Stimulated activated CD4-positive, alpha-beta T cell treated with anti-CD3 and anti-CD28 coated beads, Interleukin-1b, Interleukin-23, amount 100 ng/mL, for 48 hours (primary cell): ENCODE results near the gene MDK.
"Not testable (repeated sequence)": the region's sequence is repeated elsewhere in the genome, so short reads cannot be mapped to it uniquely, and the experiment has no call there.

Experiments used
- DNase-seq: peaks from one replicate; pipeline ENCODE4 v3.0.0-alpha.2; 2020

Gene MDK

DNA sequence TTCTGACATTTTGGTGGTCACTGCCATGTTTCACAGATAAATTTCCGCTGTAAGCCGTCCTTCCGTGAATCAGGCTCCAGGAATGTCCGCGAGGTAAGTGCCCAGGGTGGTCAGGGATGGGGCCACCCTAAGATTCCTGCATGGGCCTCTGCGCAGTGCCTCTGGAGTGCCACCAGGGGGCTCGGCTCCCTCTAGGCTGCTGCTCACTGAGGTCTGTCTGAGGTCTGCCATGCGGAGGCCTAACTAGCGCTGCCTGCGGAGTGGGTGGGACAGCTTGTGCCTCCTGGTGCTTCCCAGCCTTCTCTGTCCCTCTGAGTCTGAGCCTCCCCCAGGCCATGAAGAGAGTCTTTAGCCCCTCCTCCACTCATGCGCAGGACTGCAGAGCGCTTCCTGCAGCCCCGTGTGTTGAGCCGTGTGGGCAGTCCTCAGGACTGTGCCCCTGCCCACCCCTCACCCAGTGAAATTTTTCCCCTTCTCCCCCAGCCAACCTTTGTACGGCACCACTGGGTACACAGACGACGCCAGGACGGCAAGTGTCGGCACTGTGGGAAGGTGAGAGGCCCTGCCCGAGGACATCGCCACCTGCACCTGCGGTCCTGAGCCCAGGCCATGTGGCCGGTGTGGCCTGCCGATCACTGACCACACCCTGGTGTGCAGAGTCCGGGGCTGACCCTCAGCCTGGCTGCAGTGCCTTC is 11.9 kb upstream of the MDK start:
- DNase-seq, result peak; percentile 64

DNA sequence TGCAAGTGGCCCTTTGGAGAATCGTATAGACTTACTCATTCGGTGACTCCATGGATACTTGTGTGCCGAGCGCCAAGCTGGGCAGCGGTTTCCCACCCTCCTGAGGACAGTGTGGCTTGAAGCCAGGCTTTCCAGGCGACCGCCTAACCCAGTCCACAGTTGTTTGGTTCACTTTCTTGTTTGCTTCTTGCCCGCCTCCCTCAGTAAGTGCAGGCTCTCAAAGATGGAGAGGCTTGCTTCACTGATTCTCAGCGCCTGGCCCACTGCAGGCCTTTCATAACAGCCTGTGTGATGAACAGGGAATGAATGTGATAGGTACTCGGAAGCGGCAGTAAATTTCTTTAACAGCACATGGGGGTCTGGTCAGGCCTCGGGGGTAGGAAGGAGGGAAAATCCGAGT is 11.2 kb upstream of the MDK start:
- no peak for DNase-seq

DNA sequence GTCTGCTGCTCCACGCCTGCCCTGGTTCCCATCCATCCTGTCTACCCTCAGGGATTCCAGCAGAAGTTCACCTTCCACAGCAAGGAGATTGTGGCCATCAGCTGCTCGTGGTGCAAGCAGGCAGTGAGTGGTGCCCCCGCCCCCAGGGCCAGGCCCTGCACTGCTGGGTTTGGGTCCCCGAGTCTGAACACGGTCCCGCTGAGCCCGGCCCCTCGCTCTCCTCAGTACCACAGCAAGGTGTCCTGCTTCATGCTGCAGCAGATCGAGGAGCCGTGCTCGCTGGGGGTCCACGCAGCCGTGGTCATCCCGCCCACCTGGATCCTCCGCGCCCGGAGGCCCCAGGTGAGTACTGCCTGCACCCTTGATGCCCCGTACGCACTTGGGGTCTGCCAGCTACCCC is 10.2 kb upstream of the MDK start:
- DNase-seq, result not testable (repeated sequence)

DNA sequence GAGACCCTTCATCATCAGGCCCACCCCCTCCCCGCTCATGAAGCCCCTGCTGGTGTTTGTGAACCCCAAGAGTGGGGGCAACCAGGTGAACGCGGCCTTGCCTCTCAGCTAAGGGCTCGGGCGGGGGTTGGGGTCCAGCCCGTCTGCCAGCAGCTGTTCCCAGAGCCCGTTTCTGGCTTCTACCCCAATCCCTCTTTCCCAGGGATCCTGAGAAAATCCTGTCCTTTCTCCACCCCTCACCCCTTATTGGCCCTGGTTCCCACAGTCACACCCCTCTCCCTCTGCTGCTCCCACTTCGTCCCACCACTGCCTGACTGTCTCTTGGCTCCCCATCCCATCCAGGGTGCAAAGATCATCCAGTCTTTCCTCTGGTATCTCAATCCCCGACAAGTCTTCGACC is 9.4 kb upstream of the MDK start:
- DNase-seq, result no peak

DNA sequence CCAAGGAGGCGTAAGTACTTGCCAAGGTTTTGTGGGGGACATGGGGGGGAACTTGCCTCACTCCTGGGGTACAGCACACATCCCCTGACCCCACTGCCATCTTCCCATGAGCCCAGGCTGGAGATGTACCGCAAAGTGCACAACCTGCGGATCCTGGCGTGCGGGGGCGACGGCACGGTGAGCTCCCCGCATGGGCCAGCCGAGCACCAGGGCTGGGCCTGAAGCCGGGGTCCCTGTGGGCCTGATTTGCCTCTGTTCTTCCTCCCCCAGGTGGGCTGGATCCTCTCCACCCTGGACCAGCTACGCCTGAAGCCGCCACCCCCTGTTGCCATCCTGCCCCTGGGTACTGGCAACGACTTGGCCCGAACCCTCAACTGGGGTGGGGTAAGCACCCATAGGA is 9.0 kb upstream of the MDK start:
- not testable (repeated sequence) for DNase-seq

DNA sequence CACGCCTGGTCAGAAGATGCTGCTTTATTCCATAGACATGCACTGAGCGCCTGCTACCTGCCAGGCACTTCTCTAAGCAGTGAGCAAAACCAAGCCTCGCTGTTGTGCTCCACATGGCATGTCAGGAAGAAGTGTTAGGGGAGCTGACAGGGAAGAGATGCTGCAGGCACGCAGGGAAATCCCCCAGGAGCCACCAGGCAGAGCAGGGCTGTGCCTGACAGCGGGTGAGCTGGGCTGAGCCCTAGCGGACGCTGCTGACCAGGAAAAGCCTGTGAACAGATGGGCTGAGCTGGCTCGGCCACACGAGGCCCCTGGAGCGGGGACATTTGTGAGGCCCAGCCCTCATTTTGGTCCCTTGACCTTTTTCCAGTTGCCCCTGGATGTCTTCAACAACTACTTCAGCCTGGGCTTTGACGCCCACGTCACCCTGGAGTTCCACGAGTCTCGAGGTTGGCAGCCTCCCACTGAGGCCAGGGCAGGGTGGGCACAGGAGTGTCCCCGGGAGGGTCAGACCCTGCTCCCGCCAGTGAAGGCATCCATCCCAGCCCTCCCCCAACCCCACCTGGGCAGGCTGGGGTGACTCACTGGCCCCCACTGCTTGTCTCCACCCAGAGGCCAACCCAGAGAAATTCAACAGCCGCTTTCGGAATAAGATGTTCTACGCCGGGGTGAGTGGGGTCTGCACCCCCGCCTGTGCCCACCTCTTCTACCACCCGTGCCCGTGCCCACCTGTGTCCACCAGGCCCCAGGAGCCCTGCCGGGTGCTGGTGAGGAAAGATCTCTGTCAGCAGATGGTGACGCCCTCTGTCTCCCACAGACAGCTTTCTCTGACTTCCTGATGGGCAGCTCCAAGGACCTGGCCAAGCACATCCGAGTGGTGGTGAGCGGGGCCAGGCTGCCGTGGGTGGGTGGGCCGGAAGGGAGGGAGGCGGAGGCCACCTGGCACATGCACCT is 7.4 kb upstream of the MDK start:
- DNase-seq, result no peak

DNA sequence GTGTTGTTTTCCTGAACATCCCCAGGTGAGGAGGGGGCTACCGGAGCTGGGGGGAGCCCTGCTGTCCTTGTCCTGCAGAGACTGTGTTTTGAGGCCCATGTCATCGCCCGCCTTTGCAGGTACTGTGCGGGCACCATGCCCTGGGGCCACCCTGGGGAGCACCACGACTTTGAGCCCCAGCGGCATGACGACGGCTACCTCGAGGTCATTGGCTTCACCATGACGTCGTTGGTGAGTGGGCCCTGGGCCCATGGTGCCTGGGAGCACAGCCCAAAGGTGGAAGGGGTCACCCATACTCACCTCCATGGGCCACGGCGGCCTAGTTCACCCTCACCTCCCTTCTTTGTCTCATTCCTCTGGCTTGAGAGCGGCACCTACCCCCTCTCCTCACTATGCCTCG is 6.7 kb upstream of the MDK start:
- DNase-seq, result no peak

DNA sequence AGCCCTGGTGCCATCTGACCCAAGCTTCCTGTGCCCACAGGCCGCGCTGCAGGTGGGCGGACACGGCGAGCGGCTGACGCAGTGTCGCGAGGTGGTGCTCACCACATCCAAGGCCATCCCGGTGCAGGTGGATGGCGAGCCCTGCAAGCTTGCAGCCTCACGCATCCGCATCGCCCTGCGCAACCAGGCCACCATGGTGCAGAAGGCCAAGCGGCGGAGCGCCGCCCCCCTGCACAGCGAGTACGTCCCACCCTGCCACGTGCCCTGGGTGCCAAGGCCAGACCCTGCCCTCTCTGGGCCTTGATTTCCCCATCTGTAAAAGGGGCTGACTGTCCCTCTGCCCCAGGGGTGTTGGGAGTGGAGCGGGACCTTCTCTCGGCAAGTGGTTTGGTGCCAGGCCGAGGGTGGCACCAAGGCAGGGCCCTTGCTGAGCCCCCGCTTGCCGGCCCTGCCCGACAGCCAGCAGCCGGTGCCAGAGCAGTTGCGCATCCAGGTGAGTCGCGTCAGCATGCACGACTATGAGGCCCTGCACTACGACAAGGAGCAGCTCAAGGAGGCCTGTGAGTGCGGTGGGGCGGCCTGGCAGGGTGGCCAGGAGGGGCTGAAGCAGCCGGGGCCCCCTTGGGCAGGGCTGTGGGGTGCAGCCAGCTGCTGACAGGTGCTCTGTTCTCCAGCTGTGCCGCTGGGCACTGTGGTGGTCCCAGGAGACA is 5.9 kb upstream of the MDK start:
- DNase-seq, result no peak

DNA sequence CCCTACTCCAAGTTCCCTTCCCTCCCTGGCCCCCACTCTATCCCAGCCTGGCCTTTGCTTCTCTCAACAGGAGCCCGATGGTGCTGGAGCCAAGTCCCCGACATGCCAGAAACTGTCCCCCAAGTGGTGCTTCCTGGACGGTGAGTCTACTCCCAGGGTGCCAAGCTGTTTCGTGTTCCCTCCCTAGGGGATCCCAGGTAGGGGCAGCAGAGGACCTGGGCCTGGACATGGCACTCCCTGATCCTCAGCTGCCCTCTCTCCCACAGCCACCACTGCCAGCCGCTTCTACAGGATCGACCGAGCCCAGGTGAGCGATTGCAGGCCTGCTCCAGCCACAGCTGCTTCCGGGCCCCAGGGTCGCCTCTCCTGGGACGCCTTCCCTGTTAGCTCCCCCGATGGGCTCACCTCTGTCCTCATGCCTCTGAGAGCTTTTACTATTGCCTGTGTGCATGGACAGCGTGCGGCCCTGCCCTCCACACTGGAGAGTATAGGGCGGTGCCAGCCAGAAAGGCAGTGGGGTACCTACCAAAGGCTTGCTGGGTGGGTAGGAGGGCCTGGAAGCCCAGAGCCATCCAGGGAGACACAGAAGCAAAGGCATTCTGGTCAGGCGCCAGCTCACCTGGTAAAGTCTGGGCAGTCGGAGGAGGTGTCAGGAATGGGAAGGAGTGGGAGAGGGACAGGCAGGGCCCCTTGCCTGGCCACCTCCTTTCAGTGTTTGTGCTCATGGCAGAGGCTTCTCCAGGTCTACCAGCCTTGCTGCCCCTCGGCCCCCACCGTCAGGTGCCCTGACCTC is 5.0 kb upstream of the MDK start:
- DNase-seq, result no peak

DNA sequence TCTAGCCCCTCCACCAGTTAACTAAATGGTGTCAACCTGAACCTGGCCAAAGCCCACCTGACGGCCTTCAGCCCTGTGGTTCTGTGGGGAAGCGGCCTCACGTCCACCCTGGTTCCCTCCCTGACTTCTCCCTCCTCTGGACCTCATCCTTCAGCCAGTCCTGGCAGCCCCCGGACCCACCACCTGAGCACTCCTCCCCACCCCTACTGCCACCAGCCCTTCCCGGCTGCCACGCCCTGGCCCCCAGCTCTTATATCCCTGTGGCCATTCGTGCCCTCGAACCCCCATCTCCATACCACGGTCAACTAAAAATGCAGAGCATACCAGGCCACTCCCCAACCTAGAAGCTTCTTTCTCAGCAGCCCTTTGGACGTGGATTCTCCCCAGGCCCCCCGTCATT is 4.2 kb upstream of the MDK start:
- DNase-seq, result no peak

DNA sequence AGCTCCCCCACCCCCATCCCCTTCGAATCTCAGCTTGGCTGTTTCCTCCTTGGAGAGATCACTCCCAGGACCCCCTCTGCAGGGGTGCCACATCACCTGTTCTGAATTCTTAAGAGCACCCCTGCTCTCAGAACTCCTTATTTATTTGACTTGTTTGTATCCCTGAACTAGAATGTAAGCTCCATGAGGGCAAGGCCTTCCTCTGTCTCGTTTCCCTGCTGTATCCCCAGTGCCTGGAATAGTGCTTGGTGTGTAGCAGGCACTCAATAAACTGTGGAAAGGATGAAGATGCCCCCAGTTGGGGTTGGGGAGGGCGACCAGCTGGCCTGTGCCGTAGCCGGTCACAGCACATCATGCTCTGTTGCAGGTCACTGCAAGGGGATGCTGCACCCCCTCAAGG is 3.6 kb upstream of the MDK start:
- no peak for DNase-seq

DNA sequence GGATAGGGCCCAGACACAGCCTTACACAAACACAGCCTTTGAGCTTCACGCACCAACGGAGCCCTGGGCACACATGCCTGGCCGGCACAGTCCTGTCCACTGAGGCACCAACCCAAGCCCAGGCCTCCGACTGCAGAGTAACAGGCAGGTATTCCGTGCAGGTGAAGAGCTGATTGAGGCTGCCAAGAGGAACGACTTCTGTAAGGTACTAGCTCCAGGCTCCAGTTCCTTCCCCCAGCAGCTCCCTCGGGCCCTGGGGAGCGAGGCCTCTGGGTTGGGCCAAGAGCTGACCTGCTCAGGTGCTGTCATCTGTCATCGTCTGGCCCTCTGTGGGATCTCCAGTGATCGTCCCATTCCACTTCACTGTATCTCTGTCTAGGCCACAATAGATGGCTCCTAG is 3.2 kb upstream of the MDK start:
- no peak for DNase-seq

DNA sequence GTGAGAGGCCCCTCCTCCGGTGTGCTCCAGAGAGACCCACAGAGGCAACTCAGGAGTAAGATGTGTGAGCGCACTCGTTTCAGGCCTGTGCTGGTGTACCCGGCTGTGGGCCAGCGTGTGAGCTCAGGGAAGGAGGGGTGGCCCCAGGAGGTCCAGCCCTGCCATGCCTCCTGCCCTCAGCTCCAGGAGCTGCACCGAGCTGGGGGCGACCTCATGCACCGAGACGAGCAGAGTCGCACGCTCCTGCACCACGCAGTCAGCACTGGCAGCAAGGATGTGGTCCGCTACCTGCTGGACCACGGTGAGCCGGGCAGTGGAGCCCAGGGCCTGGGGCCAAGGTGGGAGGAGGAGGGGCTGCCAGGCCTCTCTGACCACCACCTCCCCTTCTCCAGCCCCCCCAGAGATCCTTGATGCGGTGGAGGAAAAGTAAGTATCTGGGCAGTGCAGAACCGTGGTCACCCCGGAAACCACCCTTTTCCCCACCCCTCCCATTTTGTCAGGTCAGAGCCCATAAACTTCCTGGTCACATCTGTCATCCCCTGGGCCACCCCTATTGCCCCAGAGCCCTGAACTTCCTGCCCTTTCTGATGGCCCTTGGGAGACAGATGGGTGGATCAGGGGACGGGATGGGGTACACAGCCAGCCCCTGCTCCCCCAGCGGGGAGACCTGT is 2.5 kb upstream of the MDK start:
- no peak for DNase-seq

DNA sequence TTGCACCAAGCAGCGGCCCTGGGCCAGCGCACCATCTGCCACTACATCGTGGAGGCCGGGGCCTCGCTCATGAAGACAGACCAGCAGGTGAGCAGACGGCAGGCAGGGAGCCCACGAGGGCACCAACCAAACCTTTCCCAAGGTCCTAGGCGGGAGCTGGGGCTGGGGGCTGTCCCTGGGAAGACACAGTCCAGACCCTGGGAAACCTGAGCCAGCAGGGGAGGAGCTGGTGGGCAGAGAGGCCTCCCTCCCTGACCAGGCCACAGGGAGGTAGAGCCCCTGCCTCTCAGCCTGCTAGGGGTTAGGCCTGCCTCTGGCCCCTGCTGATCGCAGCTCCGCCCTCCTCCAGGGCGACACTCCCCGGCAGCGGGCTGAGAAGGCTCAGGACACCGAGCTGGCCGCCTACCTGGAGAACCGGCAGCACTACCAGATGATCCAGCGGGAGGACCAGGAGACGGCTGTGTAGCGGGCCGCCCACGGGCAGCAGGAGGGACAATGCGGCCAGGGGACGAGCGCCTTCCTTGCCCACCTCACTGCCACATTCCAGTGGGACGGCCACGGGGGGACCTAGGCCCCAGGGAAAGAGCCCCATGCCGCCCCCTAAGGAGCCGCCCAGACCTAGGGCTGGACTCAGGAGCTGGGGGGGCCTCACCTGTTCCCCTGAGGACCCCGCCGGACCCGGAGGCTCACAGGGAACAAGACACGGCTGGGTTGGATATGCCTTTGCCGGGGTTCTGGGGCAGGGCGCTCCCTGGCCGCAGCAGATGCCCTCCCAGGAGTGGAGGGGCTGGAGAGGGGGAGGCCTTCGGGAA is 1.8 kb upstream of the MDK start:
- not testable (repeated sequence) for DNase-seq

DNA sequence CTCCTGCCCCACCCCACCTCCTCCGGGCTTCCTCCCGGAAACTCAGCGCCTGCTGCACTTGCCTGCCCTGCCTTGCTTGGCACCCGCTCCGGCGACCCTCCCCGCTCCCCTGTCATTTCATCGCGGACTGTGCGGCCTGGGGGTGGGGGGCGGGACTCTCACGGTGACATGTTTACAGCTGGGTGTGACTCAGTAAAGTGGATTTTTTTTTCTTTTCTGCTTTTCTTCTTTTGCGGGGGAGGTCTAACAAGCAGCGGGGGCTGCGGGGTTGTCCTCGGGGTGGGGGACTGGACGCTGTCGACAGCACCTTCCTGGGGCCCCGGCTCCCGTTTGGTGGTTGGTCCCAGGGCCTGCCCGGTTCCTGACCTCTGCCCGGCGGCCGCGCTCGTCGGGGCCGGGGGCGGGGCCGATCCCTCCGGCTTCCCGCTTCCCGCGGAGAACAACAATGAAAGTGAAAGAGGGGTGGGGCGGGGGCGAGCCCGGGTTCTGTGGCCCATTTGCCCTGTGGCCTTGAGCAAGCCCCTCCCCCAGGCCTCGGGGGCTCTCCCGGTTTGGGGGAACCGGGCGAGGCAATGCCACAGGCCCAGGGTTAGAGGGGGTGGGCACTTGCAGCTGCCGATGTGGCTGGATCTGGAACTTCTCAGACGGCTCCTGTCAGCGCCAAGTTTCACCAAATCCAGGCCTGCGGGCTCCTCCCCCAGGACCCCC is 975 bp upstream of the MDK start:
- peak; percentile 69 for DNase-seq

DNA sequence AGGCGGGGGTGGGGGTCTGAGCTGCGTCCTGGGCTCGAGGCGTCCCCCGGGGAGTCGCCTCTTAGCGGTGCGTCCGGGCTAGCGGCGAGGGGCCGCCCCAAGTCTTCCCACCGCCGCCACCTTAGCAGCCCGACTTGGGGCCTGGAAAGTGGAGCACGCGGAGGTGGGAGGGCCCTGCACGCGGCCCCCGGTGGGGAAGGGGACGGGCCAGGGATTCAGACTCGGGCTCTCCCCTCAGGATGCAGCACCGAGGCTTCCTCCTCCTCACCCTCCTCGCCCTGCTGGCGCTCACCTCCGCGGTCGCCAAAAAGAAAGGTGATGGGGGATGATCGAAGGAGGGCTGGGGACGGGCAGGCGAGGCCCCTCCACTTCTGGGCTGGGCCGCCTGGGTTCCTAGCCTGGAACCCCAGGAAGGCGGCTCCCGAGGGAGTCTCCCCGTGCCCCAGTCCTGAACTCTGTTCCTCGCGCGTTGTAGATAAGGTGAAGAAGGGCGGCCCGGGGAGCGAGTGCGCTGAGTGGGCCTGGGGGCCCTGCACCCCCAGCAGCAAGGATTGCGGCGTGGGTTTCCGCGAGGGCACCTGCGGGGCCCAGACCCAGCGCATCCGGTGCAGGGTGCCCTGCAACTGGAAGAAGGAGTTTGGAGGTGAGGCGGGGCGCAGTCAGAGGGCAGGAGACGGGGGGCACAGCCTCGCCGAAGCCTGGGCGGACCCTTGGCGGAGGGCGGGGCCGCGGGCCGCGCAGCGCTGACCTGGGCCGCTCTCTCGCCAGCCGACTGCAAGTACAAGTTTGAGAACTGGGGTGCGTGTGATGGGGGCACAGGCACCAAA is 563 bp downstream of the MDK start:
- DNase-seq, result no peak

DNA sequence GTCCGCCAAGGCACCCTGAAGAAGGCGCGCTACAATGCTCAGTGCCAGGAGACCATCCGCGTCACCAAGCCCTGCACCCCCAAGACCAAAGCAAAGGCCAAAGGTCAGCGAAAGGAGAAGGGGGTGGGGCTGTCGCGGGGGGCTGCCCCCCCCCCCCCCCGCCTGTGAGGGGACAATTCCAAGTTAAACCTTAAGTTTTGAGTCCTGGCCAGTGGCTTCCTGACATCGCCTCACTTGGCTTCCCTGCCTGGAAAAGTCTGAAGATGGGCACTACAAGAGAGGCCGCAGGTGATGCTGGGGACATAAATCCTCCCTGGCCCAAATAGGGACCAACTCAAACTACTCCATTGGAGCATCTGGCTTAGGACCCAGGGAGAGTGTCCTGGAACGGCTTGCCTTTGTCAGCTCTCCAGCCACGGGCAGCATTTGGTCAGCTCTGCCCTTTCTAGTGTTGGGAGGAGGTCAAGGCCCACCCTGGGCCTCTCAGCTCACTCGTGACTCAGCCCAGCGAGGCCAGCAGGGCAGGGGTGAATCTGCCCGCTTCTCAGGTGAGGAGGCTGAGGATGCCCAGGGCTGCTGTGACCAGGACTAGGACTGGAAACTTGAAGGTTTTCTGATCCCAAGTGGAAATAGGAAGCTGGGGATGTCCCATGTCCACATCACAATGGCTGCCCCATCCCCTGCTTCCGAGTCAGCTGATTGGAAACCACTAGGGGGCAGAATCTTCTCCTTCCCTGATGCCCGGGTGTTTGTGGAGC is 1.4 kb downstream of the MDK start:
- no peak for DNase-seq

DNA sequence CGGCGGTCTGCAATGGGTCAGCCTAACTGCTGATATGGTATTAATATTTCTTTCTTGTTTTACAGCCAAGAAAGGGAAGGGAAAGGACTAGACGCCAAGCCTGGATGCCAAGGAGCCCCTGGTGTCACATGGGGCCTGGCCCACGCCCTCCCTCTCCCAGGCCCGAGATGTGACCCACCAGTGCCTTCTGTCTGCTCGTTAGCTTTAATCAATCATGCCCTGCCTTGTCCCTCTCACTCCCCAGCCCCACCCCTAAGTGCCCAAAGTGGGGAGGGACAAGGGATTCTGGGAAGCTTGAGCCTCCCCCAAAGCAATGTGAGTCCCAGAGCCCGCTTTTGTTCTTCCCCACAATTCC is 1.9 kb downstream of the MDK start:
- DNase-seq, result no peak
